GM18526 (cell line): Measurements from ENCODE around the gene MYCL.

Experiments
- POLR2A ChIP-seq: IDR thresholded peaks from 3 replicates; pipeline ENCODE4 v1.6.1; 2011; ENCODE audit not compliant: insufficient read length; ENCODE audit errors: extremely low read depth

MYCL gene

DNA sequence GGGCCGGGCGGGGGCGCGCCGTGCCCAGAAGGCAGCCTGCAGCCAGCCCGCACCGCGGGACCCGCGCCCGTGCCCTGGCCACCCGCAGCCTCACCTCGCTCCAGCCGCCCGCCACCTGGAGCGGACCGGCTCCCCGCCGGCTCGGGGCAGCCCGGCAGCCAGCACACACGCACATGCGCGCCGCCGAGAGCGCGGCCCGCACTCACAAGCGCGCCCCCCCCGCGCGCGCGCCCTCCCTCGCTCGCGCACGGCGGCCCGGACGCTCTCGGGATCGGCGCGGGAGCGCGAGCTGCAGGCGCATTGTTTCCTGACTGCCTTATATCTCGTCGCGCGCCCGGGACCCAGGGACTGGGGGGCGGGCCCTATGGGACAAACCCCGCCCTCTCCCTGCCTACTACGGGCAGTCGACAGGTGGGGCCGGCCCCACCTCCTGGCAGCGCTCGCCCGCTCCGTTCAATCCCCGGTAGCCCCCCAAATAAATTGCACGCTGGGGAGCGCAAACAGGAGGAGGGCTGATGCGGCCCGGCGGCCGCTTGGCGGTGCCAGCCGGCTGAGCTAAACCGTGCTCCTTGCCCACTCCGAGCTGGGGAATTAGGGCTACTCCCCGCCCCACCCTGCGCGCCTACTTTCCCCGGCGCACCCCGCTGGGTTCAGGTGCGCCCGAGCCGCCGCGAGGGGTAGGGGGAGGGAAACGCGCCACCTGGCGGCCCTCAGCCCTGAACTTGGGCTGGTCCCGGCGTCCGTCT is at the start of gene MYCL:
Gene MYCL (minus strand): TSS at position 204 of the 746 bp plus-strand sequence. CDS start 483 bp downstream, outside the sequence.
- peak; percentile 35 for TF ChIP-seq POLR2A

DNA sequence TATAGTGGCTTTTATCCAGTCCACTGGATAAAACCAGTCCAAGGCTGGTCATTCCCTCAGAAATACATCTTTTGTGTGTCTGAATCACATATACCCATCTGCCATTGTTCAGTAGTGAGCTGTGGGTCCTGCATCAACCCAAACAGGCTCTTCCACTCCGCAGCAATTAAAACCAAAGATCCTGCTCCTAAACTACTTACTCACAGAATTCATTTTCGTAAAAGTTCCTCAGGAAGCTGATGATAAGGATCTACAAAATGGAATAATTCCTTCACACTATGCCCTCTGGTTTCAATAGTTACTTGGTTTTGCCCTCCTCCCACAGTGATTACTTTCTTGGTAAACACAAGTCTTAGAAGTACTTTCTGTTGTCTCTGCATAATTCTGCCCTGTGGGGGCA is 48.2 kb upstream of the MYCL start:
- TF ChIP-seq POLR2A = no peak

DNA sequence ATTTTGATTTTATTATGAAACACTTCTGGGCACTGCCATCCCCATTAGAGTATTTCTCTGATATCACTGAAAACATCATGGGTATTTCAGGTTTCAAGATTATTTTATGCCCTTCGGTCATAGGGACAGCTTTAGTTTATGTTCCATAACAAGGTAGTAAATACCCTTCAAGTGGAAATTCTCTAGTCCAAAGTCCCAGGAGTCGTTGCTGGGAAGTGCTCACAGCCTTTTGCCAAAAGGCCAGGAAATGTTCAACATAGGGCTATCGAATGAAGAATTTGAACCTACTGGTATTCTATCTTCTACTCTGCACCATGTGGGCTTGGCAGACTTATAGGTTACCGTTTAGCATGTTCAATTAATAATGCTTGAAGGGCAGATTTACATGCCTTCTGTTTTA is 45.5 kb upstream of the MYCL start:
- TF ChIP-seq POLR2A = no peak

GRCh38 chr1:39946216-39946615 is 44.5 kb upstream of the MYCL start:
- TF ChIP-seq POLR2A = no peak

- no peak for TF ChIP-seq POLR2A
These were observed 42.8 kb upstream of the MYCL start for GRCh38 chr1:39944410-39945112.

DNA sequence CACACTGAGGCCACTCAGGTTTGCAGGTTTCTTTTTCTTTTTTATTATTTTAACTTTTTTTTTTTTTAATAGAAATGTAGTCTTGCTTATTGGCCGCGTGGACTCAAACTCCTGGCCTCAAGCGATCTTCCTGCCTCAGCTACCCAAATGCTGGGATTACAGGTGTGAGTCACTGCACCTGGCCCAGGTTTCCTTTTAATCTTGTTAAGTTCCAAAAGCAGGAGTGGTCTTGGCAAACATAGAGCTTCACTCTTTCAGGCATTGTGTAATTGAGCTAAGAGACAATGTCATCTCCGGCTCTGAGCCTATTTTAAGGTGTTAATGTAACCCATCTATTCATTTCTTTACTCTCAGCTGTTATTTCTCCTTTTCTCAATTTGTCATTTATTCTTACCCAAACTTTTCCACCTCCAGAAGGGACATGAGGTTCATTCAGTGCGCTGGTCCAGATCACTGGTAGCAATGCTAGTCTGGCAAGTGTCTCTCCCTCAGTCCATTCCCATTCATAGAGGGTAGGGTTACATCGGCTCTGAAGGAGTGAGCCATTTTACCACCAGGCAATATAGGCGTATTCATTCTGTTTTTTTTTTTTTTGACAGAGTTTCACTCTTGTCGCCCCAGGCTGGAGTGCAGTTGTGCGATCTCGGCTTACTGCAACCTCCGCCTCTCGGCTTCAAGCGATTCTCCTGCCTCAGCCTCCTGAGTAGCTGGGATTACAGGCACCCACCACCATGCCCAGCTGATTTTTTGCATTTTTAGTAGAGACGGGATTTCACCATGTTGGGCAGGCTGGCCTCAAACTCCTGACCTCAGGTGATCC is 42.0 kb upstream of the MYCL start:
- no peak for TF ChIP-seq POLR2A

DNA sequence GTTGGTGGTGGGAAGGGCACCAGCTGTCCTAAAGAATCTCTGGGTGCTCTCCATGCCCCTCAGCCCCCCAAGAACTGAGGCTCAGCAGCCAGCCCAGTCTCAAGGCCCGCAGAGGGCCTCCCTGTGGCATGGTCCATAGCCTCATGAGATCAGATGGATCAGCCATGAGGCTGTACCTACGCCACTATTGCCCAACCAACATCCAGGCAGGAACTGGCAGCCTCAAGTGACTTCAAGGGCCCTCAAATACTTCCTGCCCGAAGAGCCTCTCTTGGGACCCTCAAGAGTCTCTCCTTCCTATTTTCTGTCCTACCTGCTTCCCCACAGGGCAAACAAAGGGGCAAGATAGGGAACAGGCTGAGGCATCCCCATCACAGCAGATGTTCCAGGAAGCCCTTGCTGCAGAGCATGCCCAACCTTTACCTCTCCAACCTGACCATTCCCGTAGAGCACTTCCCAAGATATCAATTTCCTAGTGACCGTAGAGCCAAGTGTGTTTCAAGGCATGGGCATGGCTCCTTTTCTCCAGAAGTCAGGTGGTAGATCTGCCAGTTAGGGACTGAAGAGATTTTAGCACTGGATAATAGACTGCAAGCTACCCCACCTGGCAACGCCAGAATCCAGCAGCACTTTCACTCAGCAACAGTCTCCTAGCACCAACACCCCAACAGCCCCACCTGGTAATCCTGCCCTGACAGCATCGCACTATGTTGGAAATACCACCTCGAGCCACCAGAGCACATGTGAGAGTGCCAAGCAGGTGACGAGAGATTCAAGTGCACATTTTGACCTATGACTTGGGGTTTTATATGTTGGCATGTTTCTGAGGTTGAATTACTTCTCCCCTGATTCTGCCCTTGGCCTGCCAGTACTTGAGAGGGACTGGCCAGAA is 39.5 kb upstream of the MYCL start:
- no peak for TF ChIP-seq POLR2A

DNA sequence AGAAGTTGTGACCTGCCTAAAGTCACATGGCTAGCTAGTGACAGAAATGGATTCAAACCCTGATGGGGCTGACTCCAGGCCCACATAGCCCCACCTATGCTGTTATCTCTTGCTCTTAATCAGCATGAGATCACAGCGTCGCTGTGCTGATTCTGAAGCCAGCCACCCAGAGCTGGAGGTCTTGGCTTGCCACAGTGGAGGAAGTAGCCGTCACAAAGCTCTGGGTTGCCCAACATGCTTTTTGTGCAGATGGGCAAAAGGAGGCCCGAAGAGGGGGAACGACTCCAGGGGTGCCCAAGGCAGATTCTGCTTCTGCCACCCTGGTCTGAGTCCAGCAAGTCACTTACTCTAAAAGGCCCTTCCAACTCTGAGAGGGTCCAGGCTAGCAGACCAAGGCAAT is 38.5 kb upstream of the MYCL start:
- no peak for TF ChIP-seq POLR2A

DNA sequence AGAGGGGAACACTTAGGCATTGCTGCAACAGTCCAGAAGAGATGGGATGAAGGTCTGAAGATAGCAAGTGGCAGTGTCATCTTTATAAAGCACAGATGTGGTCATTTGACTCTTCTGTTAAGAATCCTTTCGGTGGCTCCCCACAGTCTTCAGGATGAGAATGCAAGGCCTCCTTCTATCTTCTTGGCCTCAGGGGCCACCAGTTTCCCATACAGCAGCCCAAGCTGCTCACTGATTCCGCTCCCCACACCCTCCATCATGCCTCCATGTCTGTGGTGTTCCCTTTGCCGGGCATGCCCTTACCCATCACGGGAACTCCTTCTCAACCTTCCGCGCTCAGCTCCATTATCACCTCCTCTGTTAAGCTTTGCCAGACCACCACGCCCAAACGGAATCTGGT is 37.1 kb upstream of the MYCL start:
- TF ChIP-seq POLR2A = no peak

DNA sequence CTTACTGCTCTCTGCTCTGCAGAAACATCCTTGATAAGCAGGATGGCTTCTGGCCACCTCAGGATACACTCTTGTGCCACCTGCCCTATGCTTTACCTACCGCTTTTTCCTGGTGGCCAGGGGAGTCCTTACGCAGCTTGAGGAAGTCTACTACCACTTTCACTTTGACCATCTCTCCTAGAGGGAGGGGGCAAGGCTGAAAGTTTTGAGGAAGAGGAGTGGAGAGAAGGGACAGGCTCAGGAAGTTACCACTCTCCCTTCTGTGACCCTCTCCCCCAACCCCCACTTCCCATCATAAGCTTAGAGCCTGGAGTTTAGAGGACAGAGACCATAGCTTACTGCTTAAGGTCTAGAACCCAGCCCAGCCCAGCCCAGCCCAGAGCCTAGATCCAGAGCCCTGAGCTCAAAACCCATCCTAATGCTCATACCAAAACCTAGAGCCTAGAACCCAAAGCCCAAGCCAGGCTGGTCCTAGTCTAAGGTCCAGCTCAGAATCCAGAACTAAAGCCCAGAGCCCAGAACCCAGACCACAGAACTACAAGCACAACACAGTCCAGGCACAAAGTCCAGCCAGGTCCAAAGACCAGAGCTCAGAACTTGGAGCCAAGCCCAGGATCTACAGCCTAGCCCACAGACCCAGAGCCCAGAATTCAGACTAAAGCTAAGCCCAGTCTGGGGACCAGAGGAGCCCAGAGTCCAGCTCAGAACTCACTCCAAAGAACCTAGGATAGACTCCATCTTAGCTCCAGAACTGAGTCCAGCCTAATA is 35.2 kb upstream of the MYCL start:
- no peak for TF ChIP-seq POLR2A

DNA sequence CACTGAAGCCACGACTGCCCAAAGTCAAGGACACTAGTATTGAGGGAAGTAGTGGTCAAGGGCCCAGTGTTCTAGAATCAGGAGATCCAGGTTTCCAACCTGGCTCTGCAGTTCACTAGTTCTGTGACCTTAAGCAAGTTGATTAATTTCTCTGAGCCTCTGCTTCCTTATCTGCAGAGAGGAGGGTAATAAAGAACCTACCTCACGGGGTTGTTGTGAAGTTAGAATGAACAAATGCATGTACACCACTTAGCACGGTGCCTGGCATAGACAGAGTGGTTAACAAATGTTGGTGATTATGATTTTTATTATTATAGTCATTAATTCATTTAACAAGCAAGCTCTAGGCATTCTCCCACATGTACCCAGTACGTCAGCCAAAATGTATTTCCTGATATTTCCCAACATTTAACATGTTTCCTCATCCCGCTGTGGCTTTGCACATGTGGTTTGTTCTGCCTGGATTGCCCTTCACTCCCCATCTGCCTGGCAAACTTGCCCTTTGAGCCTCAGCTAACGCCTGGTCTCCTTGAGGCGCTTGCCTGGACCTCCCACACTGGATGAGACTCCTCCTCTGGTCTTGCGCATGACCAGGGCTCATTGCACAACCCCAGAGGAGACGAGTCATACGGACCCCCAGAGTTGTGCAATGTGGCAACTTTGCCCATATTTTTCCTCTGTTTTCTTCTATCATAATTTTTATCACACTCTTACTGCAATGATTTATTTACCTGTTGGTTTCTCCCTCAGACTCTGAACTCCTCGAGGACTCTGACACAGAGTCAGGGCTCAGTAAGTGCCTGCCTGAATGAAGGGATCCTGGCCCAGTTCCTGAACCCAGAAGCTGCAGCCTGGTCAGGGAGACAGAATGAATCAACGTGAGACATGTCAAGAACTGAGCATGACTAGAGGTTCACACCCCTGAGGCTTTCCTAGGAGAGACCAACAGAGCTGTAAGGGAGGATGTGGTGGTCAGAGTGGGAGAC is 32.5 kb upstream of the MYCL start:
- TF ChIP-seq POLR2A = no peak

DNA sequence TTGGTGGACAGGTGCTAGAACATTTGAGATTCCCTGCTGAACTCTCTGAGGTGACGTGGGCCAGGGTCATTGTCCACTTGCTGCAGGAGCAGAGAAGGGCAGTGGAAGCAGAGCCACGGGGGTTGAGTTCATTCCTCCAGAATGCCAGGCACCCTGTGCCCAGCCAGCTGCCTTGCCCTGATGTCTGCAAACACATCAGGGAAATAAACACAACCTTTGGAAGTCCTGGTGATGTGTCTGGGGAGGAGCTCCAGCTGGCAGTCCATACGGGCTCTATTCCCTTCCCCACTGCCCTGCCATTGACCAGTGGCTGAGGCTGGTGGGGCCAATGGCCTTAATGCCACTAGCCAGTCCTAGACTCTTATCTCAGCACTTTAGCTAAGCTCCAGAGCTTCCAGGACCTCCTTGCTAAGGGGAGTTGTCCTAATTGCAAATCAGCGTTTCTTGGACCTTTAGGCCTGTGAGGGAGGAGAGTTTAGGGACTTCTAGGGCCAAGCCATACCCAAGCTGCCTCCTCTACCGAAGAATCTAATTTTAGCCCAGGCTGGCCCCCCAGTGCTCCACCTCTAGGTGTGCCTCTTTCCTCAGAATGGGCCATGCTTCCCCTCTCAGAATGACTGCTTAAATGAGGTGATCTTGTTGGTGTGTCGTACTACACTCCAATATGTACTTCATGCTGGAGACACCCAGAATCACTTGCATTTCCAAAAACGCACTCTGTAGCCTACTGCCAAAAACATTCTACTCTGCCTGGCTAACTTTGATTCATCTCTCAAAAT is 27.3 kb upstream of the MYCL start:
- TF ChIP-seq POLR2A = no peak

DNA sequence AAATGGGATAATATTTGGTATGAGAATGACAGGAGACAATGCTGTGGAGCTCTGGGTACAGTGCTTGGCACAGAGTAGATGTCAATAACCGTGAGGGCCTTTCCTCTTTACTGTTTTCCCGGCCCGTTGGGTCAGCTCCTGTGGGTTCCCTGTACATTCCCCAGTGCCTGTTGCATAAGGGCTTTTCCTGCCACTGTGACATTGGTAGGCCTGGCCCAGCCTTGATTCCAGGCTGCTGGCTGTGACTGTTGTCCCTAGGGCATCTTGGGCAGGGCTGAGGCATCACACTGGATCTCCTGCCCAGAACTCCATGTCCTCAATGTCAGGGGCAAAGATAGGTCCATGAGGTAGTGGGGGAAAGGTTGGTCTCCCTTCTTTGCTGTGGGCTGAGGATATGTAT is 25.8 kb upstream of the MYCL start:
- no peak for TF ChIP-seq POLR2A

DNA sequence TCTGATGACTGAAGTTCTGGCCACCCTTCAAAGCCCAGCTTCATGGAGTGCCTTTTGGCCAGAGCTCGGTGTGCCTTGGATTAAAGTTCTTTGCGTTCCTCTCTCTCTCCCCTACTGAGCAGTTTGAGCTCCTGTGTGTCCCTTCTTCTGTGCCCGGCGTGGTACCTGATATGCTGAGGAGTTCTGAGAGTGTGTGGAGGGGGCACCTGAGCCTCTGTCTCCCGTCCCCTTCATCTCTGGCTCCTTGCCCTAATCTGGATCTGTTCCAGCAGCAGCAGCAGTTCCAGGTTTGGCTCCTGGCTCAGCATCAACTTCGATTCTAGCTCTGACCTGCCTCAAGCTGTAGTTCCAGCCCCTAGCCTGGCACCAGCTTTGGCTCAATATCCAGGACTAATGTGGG is 25.1 kb upstream of the MYCL start:
- no peak for TF ChIP-seq POLR2A
